GM23338 (cell line): Measurements from ENCODE around the gene FAM216A. TPM values are rescaled to one million over a fixed set of nuclear protein-coding genes. Genes with fewer than 3 reads are reported as not detected.

ENCODE experiments used
- ATAC-seq: fragments of 200-7000 bp; cut with Tn5 transposase; 3 replicates; pipeline ENCODE4 v1.9.1; 2020
- DNase-seq: peaks from one replicate; pipeline ENCODE4 v3.0.0-alpha.2; 2015; ENCODE audit warnings: low spot score
- H2AFZ ChIP-seq: fragments of 200-600 bp; sonication (generic); 2 replicates; pipeline ENCODE4 v1.8.0; 2016; ENCODE audit warnings: antibody characterized with exemption, mild to moderate bottlenecking, moderate library complexity
- H3F3A ChIP-seq: fragments of 200-600 bp; sonication (generic); replicated peaks from 2 replicates; pipeline ENCODE4 v1.8.0; 2017; ENCODE audit warnings: antibody characterized with exemption, mixed run types, low read depth
- H3K27ac ChIP-seq: fragments of 200-600 bp; sonication (generic); 2 replicates; pipeline ENCODE4 v1.6.1; 2016; ENCODE audit warnings: low read depth
- H3K27me3 ChIP-seq: fragments of 200-600 bp; sonication (generic); 2 replicates; pipeline ENCODE4 v1.8.0; 2016; ENCODE audit warnings: mild to moderate bottlenecking, mixed run types, moderate library complexity; ENCODE audit not compliant: insufficient read depth
- H3K36me3 ChIP-seq: fragments of 200-600 bp; sonication (generic); 2 replicates; pipeline ENCODE4 v1.8.0; 2016; ENCODE audit warnings: mild to moderate bottlenecking; ENCODE audit not compliant: insufficient read depth
- H3K4me1 ChIP-seq: fragments of 200-600 bp; sonication (generic); 2 replicates; pipeline ENCODE4 v1.8.0; 2016; ENCODE audit warnings: mild to moderate bottlenecking, moderate library complexity; ENCODE audit not compliant: insufficient read depth
- H3K4me2 ChIP-seq: fragments of 200-600 bp; sonication (generic); 2 replicates; pipeline ENCODE4 v1.7.1; 2017; ENCODE audit warnings: mixed run types
- H3K4me3 ChIP-seq: fragments of 200-600 bp; sonication (generic); 2 replicates; pipeline ENCODE4 v1.6.1; 2016; ENCODE audit warnings: mixed run types
- H3K79me2 ChIP-seq: fragments of 200-600 bp; sonication (generic); replicated peaks from 2 replicates; pipeline ENCODE4 v1.8.0; 2017; ENCODE audit warnings: mild to moderate bottlenecking; ENCODE audit not compliant: insufficient read depth
- H3K9me2 ChIP-seq: fragments of 200-600 bp; sonication (generic); 2 replicates; pipeline ENCODE4 v1.8.0; 2017; ENCODE audit not compliant: insufficient read depth
- H4K20me1 ChIP-seq: fragments of 200-600 bp; sonication (generic); replicated peaks from 2 replicates; pipeline ENCODE4 v1.8.0; 2017; ENCODE audit warnings: mild to moderate bottlenecking; ENCODE audit not compliant: insufficient read depth
- H3K27ac Mint-ChIP-seq: 2 replicates; pipeline ENCODE4 v1.8.0; 2020; ENCODE audit warnings: inconsistent platforms, mild to moderate bottlenecking, moderate library complexity, mixed read lengths
- H3K27me3 Mint-ChIP-seq: 3 replicates; pipeline ENCODE4 v1.8.0; 2022; ENCODE audit warnings: low read depth, mild to moderate bottlenecking, moderate library complexity, mixed read lengths, inconsistent platforms; ENCODE audit not compliant: insufficient read depth, poor library complexity
- H3K36me3 Mint-ChIP-seq: 3 replicates; pipeline ENCODE4 v1.8.0; 2021; ENCODE audit warnings: low read depth, mild to moderate bottlenecking, inconsistent platforms, moderate library complexity, mixed read lengths
- H3K4me1 Mint-ChIP-seq: 3 replicates; pipeline ENCODE4 v1.8.0; 2020; ENCODE audit warnings: mild to moderate bottlenecking, inconsistent platforms, mixed read lengths
- H3K4me3 Mint-ChIP-seq: 3 replicates; pipeline ENCODE4 v1.8.0; 2021; ENCODE audit warnings: moderate library complexity, mild to moderate bottlenecking, inconsistent platforms, mixed read lengths
- H3K9me3 Mint-ChIP-seq: 3 replicates; pipeline ENCODE4 v1.8.0; 2020; ENCODE audit warnings: moderate library complexity, mild to moderate bottlenecking, inconsistent platforms, mixed read lengths
- CREB1 ChIP-seq: fragments of 250-450 bp; sonication (Bioruptor Pico); IDR thresholded peaks from 2 replicates; pipeline ENCODE4 v1.5.0; 2020; ENCODE audit warnings: low read depth, mild to moderate bottlenecking, moderate library complexity
- CTCF ChIP-seq, 2 experiments: fragments of 200-600 bp in 1 of 2; sonication (generic) in 1 of 2; conservative IDR thresholded peaks; 2 replicates each; pipeline versions ENCODE4 v1.5.1 to v1.6.1; 2016 to 2017; ENCODE audit warnings: antibody characterized with exemption in 2 of 2, low read depth in 2 of 2, mild to moderate bottlenecking in 2 of 2, moderate library complexity in 1 of 2
- ETS1 ChIP-seq: IDR thresholded peaks from 2 replicates; pipeline ENCODE4 v1.6.1; 2016; ENCODE audit warnings: antibody characterized with exemption
- EZH2 ChIP-seq: fragments of 200-600 bp; sonication (generic); IDR thresholded peaks from one replicate; pipeline ENCODE4 v1.8.0; 2017; ENCODE audit warnings: antibody characterized with exemption, mild to moderate bottlenecking, low read depth; ENCODE audit not compliant: unreplicated experiment
- EZH2phosphoT487 ChIP-seq: fragments of 200-600 bp; sonication (generic); IDR thresholded peaks from one replicate; pipeline ENCODE4 v1.8.1; 2018; ENCODE audit warnings: antibody characterized with exemption; ENCODE audit not compliant: unreplicated experiment
- JUNB ChIP-seq: IDR thresholded peaks from one replicate; pipeline ENCODE4 v1.6.1; 2016; ENCODE audit warnings: antibody characterized with exemption; ENCODE audit not compliant: unreplicated experiment
- NANOG ChIP-seq: IDR thresholded peaks from 2 replicates; pipeline ENCODE4 v1.6.1; 2016; ENCODE audit warnings: antibody characterized with exemption, borderline replicate concordance
- POLR2AphosphoS5 ChIP-seq: IDR thresholded peaks from 2 replicates; pipeline ENCODE4 v1.6.1; 2016; ENCODE audit warnings: antibody characterized with exemption, low read depth
- REST ChIP-seq: IDR thresholded peaks from one replicate; pipeline ENCODE4 v1.6.1; 2018; ENCODE audit warnings: antibody characterized with exemption; ENCODE audit not compliant: unreplicated experiment
- STAT1 ChIP-seq: IDR thresholded peaks from one replicate; pipeline ENCODE4 v1.6.1; 2016; ENCODE audit warnings: antibody characterized with exemption; ENCODE audit not compliant: unreplicated experiment
- ZNF114 ChIP-seq: fragments of 250-450 bp; sonication (Bioruptor Pico); IDR thresholded peaks from 2 replicates; pipeline ENCODE4 v1.5.0; 2020; ENCODE audit warnings: mild to moderate bottlenecking, moderate library complexity
- ZNF331 ChIP-seq: fragments of 250-450 bp; sonication (Bioruptor Pico); IDR thresholded peaks from 2 replicates; pipeline ENCODE4 v1.5.0; 2020; ENCODE audit warnings: low read depth, mild to moderate bottlenecking, moderate library complexity
- ZNF462 ChIP-seq: fragments of 250-450 bp; sonication (Bioruptor Pico); IDR thresholded peaks from 2 replicates; pipeline ENCODE4 v1.5.0; 2020; ENCODE audit warnings: mild to moderate bottlenecking, moderate library complexity
- polyA plus RNA-seq: library from polyadenylated mRNA; unstranded; fragments of >200 nt; fragmentation: Nextera tagmentation; extraction: Ambion mirVana; gene quantifications from 2 replicates; pipeline ENCODE4 v1.2.1, GENCODE V29; 2016
- total RNA-seq: library from RNA; depleted of rRNA; stranded (reverse); fragments of >200 nt; shearing (Covaris generic); gene quantifications from 2 replicates; pipeline ENCODE4 v1.2.3, GENCODE V29; 2014

Gene FAM216A
- total and polyA plus RNA-seq, 2 experiments from 2014 or later = 27.1 to 53.0 TPM

GRCh38 chr12:110536834-110537604 is 68.4 kb downstream of the FAM216A start:
- Histone ChIP-seq H3K36me3 (peaks cover 19% of the 10 kb centered on the region), H2AFZ (no peak overlapping the region), H3F3A (no peaks in the 10 kb centered on the region), H3K79me2 (0 out of 2 replicates have a peak, but pooled peaks cover under 1% of the 10 kb centered on the region), H3K4me1 (no peaks in the 10 kb centered on the region), H4K20me1 (peaks cover 10% of the 10 kb centered on the region), H3K9me2 (no peaks in the 10 kb centered on the region), H3K27ac (no peak overlapping the region), H3K4me2 (no peak overlapping the region), H3K27me3 (no peaks in the 10 kb centered on the region), H3K4me3 (no peak overlapping the region)
- H3K4me1 Mint-ChIP-seq = peaks cover 7% of the 10 kb centered on the region; the same call in 2 of the 3 replicates
- DNase-seq (no peak), ATAC-seq (no peak)
- H3K27me3 Mint-ChIP-seq = no peaks in the 10 kb centered on the region
- H3K27ac Mint-ChIP-seq = no peak overlapping the region
- H3K9me3 Mint-ChIP-seq = no peaks in the 10 kb centered on the region
- peaks cover 19% of the 10 kb centered on the region for H3K36me3 Mint-ChIP-seq
- no peak for TF ChIP-seq CTCF (conservative IDR thresholded peaks at IDR 0.05; ENCODE audit: low read depth in 2 of 2)
- TF ChIP-seq EZH2 = no peak
- TF ChIP-seq EZH2phosphoT487 = no peak
- no peak for TF ChIP-seq ZNF462 (CRISPR knock-in tag)
- no peak for TF ChIP-seq ZNF331 (CRISPR knock-in tag)
- TF ChIP-seq ETS1 = no peak
- no peak for TF ChIP-seq JUNB
- TF ChIP-seq REST = no peak
- TF ChIP-seq NANOG = no peak
- no peak for TF ChIP-seq CREB1 (CRISPR knock-in tag)
- TF ChIP-seq ZNF114 = no peak
- TF ChIP-seq POLR2AphosphoS5 = no peak
- TF ChIP-seq STAT1 = no peak
- no peak overlapping the region for H3K4me3 Mint-ChIP-seq
